Measurements from ENCODE around the gene CSPG4.
A peak's percentile ranks its signal among the peaks of the same experiment; 100 is the strongest.
"Not testable (repeated sequence)": the region's sequence is repeated elsewhere in the genome, so short reads cannot be mapped to it uniquely, and the experiment has no call there.

Gene CSPG4

GRCh38 chr15:75712668-75713337 lies at the start of gene CSPG4:
CSPG4 (minus strand) TSS chr15:75712848; CDS start chr15:75712755, 93 bp downstream.
- peak; percentile 22 for DNase-seq (ENCODE audit: low spot score)

- DNase-seq (ENCODE audit: low spot score), result not testable (repeated sequence)
Observed at GRCh38 chr15:75762357-75762718, 49.7 kb upstream of the CSPG4 start.

GRCh38 chr15:75761446-75762356 lies 49.1 kb upstream of the CSPG4 start:
- DNase-seq (ENCODE audit: low spot score), result no peak

- no peak for DNase-seq (ENCODE audit: low spot score)
Observed at GRCh38 chr15:75760704-75761435, 48.2 kb upstream of the CSPG4 start.

- not testable (repeated sequence) for DNase-seq (ENCODE audit: low spot score)
Observed at GRCh38 chr15:75760131-75760520, 47.5 kb upstream of the CSPG4 start.

GRCh38 chr15:75759416-75760130 lies 46.9 kb upstream of the CSPG4 start:
- DNase-seq (ENCODE audit: low spot score), result no peak

GRCh38 chr15:75758071-75758872 lies 45.6 kb upstream of the CSPG4 start:
- DNase-seq (ENCODE audit: low spot score), result peak; percentile 87

- not testable (repeated sequence) for DNase-seq (ENCODE audit: low spot score)
Observed at GRCh38 chr15:75754871-75755270, 42.2 kb upstream of the CSPG4 start.

- no peak for DNase-seq (ENCODE audit: low spot score)
Observed at GRCh38 chr15:75753145-75753544, 40.5 kb upstream of the CSPG4 start.

GRCh38 chr15:75751891-75752290 lies 39.2 kb upstream of the CSPG4 start:
- DNase-seq (ENCODE audit: low spot score), result no peak

GRCh38 chr15:75751116-75751875 lies 38.6 kb upstream of the CSPG4 start:
- DNase-seq (ENCODE audit: low spot score), result no peak

- DNase-seq (ENCODE audit: low spot score), result no peak
Observed at GRCh38 chr15:75750261-75751050, 37.8 kb upstream of the CSPG4 start.

GRCh38 chr15:75749820-75750219 lies 37.2 kb upstream of the CSPG4 start:
- no peak for DNase-seq (ENCODE audit: low spot score)

- DNase-seq (ENCODE audit: low spot score), result not testable (repeated sequence)
Observed at GRCh38 chr15:75748882-75749281, 36.2 kb upstream of the CSPG4 start.

- not testable (repeated sequence) for DNase-seq (ENCODE audit: low spot score)
Observed at GRCh38 chr15:75747121-75747520, 34.5 kb upstream of the CSPG4 start.

- no peak for DNase-seq (ENCODE audit: low spot score)
Observed at GRCh38 chr15:75745305-75745704, 32.7 kb upstream of the CSPG4 start.

- not testable (repeated sequence) for DNase-seq (ENCODE audit: low spot score)
Observed at GRCh38 chr15:75742346-75742745, 29.7 kb upstream of the CSPG4 start.

- no peak for DNase-seq (ENCODE audit: low spot score)
Observed at GRCh38 chr15:75739791-75740190, 27.1 kb upstream of the CSPG4 start.

GRCh38 chr15:75738647-75739325 lies 26.1 kb upstream of the CSPG4 start:
- DNase-seq (ENCODE audit: low spot score), result peak; percentile 93

Measured in SW480 (cell line).